Central memory CD8-positive, alpha-beta T cell (primary cell): ENCODE measurements around the gene TIMMDC1.

ENCODE experiments used
- ATAC-seq: fragments of 150-1000 bp; cut with Tn5 transposase; replicated peaks from 2 replicates; pipeline ENCODE4 v1.10.0; 2022; ENCODE audit warnings: mild to moderate bottlenecking, moderate FRiP score, moderate number of reproducible peaks; ENCODE audit not compliant: poor library complexity, severe bottlenecking; ENCODE audit errors: extremely low read depth
- DNase-seq, 2 donors: peaks; one replicate each; pipeline ENCODE4 v3.0.0; 2021; ENCODE audit warnings: low spot score in 2 of 2
- H3K27ac Mint-ChIP-seq: one replicate; pipeline ENCODE4 v1.8.0; 2022; ENCODE audit warnings: low read depth, mild to moderate bottlenecking, moderate library complexity, mixed read lengths
- H3K27me3 Mint-ChIP-seq: one replicate; pipeline ENCODE4 v1.8.0; 2022; ENCODE audit warnings: mixed read lengths
- H3K36me3 Mint-ChIP-seq: one replicate; pipeline ENCODE4 v1.8.0; 2022; ENCODE audit warnings: mild to moderate bottlenecking, moderate library complexity, mixed read lengths; ENCODE audit not compliant: insufficient read depth
- H3K4me1 Mint-ChIP-seq: one replicate; pipeline ENCODE4 v1.8.0; 2022; ENCODE audit warnings: mixed read lengths
- H3K4me3 Mint-ChIP-seq: one replicate; pipeline ENCODE4 v1.8.0; 2022; ENCODE audit warnings: mild to moderate bottlenecking, moderate library complexity, mixed read lengths
- H3K9me3 Mint-ChIP-seq: one replicate; pipeline ENCODE4 v1.8.0; 2022; ENCODE audit warnings: mixed read lengths

The TIMMDC1 gene

DNA sequence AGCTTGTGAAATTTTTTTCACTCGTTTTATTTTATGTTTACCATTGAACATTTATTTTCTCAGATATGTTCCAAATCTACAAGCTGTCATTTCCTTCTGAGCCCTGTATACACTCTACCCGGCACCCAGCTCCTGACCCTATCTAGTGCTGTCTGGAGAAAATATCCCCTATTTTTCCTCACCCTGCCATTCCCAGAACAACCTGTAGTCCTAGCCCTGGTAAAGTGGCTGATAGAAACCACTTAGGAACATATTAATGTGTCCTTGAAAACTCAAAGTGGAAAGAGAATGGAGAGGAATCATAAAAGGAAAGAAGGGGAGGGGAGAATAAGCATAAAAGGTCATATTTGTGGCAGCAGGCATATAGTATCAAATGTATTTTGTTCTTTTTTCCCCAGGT, 8.2 kb upstream of the TIMMDC1 start:
- Mint-ChIP-seq H3K9me3 (no peaks in the 10 kb centered on the region), H3K27ac (no peak overlapping the region), H3K27me3 (no peaks in the 10 kb centered on the region), H3K4me1 (no peaks in the 10 kb centered on the region), H3K36me3 (peaks cover 21% of the 10 kb centered on the region), H3K4me3 (no peak overlapping the region)
- ATAC-seq (no peak), DNase-seq (no peak)

DNA sequence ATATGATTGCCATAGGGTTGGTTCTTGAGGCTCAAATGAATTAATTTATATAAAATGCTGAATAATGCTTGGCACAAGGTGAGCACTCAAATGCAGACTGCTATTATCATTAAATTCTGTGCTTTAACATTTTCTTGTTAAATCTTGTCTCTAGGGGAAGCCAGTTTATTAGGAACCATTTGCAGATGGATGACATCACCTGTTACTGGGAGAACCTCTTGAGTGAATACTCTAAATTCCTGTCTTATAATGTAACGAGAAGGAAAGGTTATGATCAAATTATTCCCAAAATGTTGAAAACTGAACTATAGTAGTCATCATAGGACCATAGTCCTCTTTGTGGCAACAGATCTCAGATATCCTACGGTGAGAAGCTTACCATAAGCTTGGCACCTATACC, 6.2 kb upstream of the TIMMDC1 start:
- Mint-ChIP-seq H3K9me3 (no peaks in the 10 kb centered on the region), H3K36me3 (peaks cover 6% of the 10 kb centered on the region), H3K27ac (no peak overlapping the region), H3K4me1 (no peaks in the 10 kb centered on the region), H3K4me3 (no peak overlapping the region), H3K27me3 (no peaks in the 10 kb centered on the region)
- ATAC-seq (no peak), DNase-seq (no peak)

DNA sequence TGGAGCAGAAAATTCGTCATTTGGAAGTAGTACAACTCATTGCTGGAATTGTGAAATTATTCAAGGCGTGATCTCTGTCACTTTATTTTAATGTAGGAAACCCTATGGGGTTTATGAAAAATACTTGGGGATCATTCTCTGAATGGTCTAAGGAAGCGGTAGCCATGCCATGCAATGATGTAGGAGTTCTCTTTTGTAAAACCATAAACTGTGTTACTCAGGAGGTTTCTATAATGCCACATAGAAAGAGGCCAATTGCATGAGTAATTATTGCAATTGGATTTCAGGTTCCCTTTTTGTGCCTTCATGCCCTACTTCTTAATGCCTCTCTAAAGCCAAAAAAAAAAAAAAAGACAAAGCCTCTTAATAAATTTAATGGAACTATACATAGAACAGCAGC, 5.5 kb upstream of the TIMMDC1 start:
- H3K27me3 Mint-ChIP-seq, result no peaks in the 10 kb centered on the region
- no peaks in the 10 kb centered on the region for H3K9me3 Mint-ChIP-seq
- H3K4me1 Mint-ChIP-seq, result no peaks in the 10 kb centered on the region
- ATAC-seq, result no peak
- H3K4me3 Mint-ChIP-seq, result no peak overlapping the region
- no peak for DNase-seq
- peaks cover 4% of the 10 kb centered on the region for H3K36me3 Mint-ChIP-seq
- no peak overlapping the region for H3K27ac Mint-ChIP-seq

GRCh38 chr3:119494597-119494996, 3.8 kb upstream of the TIMMDC1 start:
- ATAC-seq, result no peak
- H3K9me3 Mint-ChIP-seq, result no peaks in the 10 kb centered on the region
- no peaks in the 10 kb centered on the region for H3K27me3 Mint-ChIP-seq
- no peak for DNase-seq
- H3K36me3 Mint-ChIP-seq, result peaks cover 11% of the 10 kb centered on the region
- peaks cover 8% of the 10 kb centered on the region for H3K4me1 Mint-ChIP-seq
- H3K4me3 Mint-ChIP-seq, result no peak overlapping the region
- H3K27ac Mint-ChIP-seq, result no peak overlapping the region

GRCh38 chr3:119497820-119498185, 544 bp upstream of the TIMMDC1 start:
- Mint-ChIP-seq H3K4me3 (peak overlapping the region; percentile 97), H3K27ac (peak overlapping the region; percentile 99), H3K27me3 (no peaks in the 10 kb centered on the region), H3K4me1 (peaks cover 27% of the 10 kb centered on the region), H3K9me3 (no peaks in the 10 kb centered on the region), H3K36me3 (peaks cover 7% of the 10 kb centered on the region)
- ATAC-seq, result no peak
- DNase-seq, result no peak

- no peak for ATAC-seq
- peaks cover 33% of the 10 kb centered on the region for H3K4me1 Mint-ChIP-seq
- no peaks in the 10 kb centered on the region for H3K27me3 Mint-ChIP-seq
- peak overlapping the region; percentile 17 for H3K27ac Mint-ChIP-seq
- no peaks in the 10 kb centered on the region for H3K9me3 Mint-ChIP-seq
- peaks cover 17% of the 10 kb centered on the region for H3K36me3 Mint-ChIP-seq
- peak overlapping the region; percentile 97 for H3K4me3 Mint-ChIP-seq
- no peak for DNase-seq
Measured at GRCh38 chr3:119500265-119500664, 1.9 kb downstream of the TIMMDC1 start.

- H3K27ac Mint-ChIP-seq, result peak overlapping the region; percentile 17
- H3K4me3 Mint-ChIP-seq, result peak overlapping the region; percentile 97
- no peaks in the 10 kb centered on the region for H3K9me3 Mint-ChIP-seq
- H3K4me1 Mint-ChIP-seq, result peaks cover 33% of the 10 kb centered on the region
- ATAC-seq, result no peak
- peaks cover 17% of the 10 kb centered on the region for H3K36me3 Mint-ChIP-seq
- no peak for DNase-seq
- H3K27me3 Mint-ChIP-seq, result no peaks in the 10 kb centered on the region
Measured at GRCh38 chr3:119500901-119501300, 2.6 kb downstream of the TIMMDC1 start.

DNA sequence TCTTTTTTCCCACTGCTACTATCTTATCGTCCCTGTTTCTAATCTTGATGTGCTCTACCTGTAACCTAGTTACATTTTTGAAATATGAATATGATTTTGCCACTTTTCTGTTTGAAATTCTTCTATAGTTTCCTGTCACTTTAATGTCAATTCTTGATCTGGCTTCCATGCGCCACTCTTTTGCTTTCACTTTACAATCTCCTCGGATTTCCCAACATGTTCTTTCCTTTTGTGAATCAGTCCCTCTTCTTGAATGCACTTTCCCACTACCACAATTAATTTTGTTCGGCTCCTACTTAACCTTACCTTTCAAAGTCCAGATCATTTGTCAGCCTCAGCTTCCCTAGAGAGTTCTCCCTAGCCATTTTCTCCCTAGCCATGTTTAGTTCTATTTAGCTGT, 8.3 kb downstream of the TIMMDC1 start:
- Mint-ChIP-seq H3K36me3 (peaks cover 41% of the 10 kb centered on the region), H3K27me3 (no peaks in the 10 kb centered on the region), H3K27ac (peak overlapping the region; percentile 47), H3K4me3 (peak overlapping the region; percentile 32), H3K9me3 (no peaks in the 10 kb centered on the region), H3K4me1 (peaks cover 30% of the 10 kb centered on the region)
- DNase-seq (no peak), ATAC-seq (no peak)

GRCh38 chr3:119507404-119507803, 9.1 kb downstream of the TIMMDC1 start:
- Mint-ChIP-seq H3K27me3 (no peaks in the 10 kb centered on the region), H3K36me3 (peaks cover 41% of the 10 kb centered on the region), H3K4me1 (peaks cover 27% of the 10 kb centered on the region), H3K4me3 (peak overlapping the region; percentile 32), H3K9me3 (no peaks in the 10 kb centered on the region), H3K27ac (peak overlapping the region; percentile 47)
- no peak for DNase-seq
- no peak for ATAC-seq

DNA sequence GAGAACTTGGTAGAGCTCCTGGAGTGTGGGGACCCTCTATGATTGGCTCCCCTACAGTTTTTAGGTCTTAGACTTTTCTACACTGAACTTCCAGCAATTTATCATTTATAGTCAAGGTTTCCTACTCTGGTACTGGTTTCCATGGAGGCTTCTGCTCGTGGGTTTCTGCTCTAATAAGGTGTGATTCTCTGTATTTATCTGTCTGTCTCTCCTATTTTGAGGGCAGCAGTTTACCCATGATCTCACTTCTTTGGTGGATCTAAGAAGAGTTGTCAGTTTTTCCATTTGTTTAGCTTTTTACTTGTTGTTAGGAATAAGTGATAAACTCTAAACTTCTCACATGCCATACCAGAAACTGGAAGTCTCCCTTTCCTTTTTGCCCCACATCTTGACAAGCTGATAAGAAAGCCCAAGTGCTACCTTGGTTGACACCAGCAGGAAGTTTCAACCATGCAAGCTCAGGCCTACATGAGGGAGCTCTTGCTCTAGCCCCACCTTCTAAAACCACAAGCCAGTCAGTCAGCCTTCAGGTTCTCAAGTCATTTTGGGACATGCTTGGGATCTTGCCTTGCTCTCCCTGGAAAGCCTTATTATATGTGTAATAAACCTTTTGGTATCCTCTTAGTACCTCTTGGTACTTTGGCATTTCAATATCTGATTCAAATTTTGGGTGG, 10.0 kb downstream of the TIMMDC1 start:
- Mint-ChIP-seq H3K4me3 (no peak overlapping the region), H3K9me3 (no peaks in the 10 kb centered on the region), H3K27me3 (no peaks in the 10 kb centered on the region), H3K36me3 (peaks cover 42% of the 10 kb centered on the region), H3K4me1 (peaks cover 33% of the 10 kb centered on the region), H3K27ac (no peak overlapping the region)
- ATAC-seq (peak; percentile 32), DNase-seq (no peak)

DNA sequence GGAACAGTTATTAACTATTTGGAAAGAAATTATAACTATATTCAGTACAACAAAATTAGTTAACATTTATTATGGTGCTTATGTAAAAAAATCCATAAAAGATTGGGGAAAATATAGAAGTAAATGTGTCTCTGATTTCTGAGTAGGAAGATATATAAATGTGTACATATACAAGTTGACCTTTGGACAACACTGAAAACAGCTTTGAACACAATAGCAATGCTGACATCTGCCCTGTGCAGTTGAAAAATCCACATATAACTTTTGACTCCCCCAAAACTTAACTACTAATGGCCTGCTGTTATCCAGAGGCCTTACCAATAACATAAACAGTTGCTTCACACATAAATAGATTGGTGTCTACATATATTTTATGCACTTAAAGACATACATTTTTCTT, 12.3 kb downstream of the TIMMDC1 start:
- Mint-ChIP-seq H3K9me3 (no peaks in the 10 kb centered on the region), H3K36me3 (peaks cover 47% of the 10 kb centered on the region), H3K27ac (no peak overlapping the region), H3K4me1 (peaks cover 28% of the 10 kb centered on the region), H3K27me3 (no peaks in the 10 kb centered on the region), H3K4me3 (no peak overlapping the region)
- DNase-seq (no peak), ATAC-seq (no peak)

GRCh38 chr3:119514637-119515036, 16.3 kb downstream of the TIMMDC1 start:
- Mint-ChIP-seq H3K9me3 (no peaks in the 10 kb centered on the region), H3K27ac (no peak overlapping the region)
- DNase-seq, result no peak

DNA sequence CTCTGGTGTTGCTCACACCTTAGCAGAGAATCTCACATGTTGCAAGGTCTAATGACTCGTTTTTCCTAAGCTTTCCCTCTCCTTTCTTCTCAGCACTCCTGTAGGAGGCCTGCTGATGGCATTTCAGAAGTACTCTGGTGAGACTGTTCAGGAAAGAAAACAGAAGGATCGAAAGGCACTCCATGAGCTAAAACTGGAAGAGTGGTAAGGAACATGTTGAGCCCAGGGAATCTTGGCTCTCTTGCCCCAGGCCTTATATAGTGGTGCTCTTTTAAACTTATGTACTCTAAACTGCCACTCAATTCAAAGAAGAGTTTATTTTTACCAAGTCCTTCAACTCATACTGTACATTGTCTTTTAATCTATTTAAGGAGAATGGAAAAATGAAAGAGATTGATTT, 18.8 kb downstream of the TIMMDC1 start:
- Mint-ChIP-seq H3K4me1 (peaks cover 6% of the 10 kb centered on the region), H3K27ac (no peak overlapping the region), H3K9me3 (no peaks in the 10 kb centered on the region), H3K4me3 (no peak overlapping the region), H3K36me3 (peaks cover 52% of the 10 kb centered on the region), H3K27me3 (no peaks in the 10 kb centered on the region)
- DNase-seq (no peak), ATAC-seq (no peak)

More at GRCh38 chr3:119514637-119515036, 16.3 kb downstream of the TIMMDC1 start:
- Mint-ChIP-seq H3K36me3 (peaks cover 42% of the 10 kb centered on the region), H3K4me1 (peaks cover 6% of the 10 kb centered on the region), H3K4me3 (no peak overlapping the region), H3K27me3 (no peaks in the 10 kb centered on the region)
- no peak for ATAC-seq
